Measurements from ENCODE around the gene LGALS7. TPM values are rescaled to one million over a fixed set of nuclear protein-coding genes. Genes with fewer than 3 reads are reported as not detected.

Gene LGALS7
- polyA plus RNA-seq, 3 donors, result not detected

- no peak for DNase-seq
- H3K4me1 Mint-ChIP-seq, result no peaks in the 10 kb centered on the region
- intact Hi-C loops (cut with micrococcal nuclease), result no loop called here
- Histone ChIP-seq H3K79me2 (ENCODE audit: insufficient read depth, low read length) (no peaks in the 10 kb centered on the region), H3K27me3 (ENCODE audit: control insufficient read depth in 2 of 2, insufficient read depth in 2 of 2, low read length in 2 of 2) (no peaks in the 10 kb centered on the region), H3K27ac (ENCODE audit: low read depth in 1 of 2, low read length in 2 of 2) (no peak overlapping the region), H3K4me1 (ENCODE audit: control insufficient read depth in 1 of 2, insufficient read depth in 2 of 2, low read length in 2 of 2) (no peaks in the 10 kb centered on the region), H3K9ac (ENCODE audit: insufficient read depth, low read length, poor library complexity, severe bottlenecking) (no peak overlapping the region), H3K4me2 (replicated peaks; ENCODE audit: extremely low read depth, low read length, poor library complexity, severe bottlenecking) (no peak overlapping the region), H3K36me3 (replicated peaks in 1 of 2; ENCODE audit: control insufficient read depth in 1 of 2, insufficient read depth in 2 of 2, low read length in 2 of 2) (peaks cover 81 to 92% of the 10 kb centered on the region in 2 donors), H4K20me1 (ENCODE audit: insufficient read depth, low read length) (peaks cover 4% of the 10 kb centered on the region), H3K9me3 (replicated peaks in 1 of 2; ENCODE audit: control insufficient read depth in 1 of 2, insufficient read depth in 1 of 2, low read length in 2 of 2) (no peaks in the 10 kb centered on the region), H3K4me3 (replicated peaks in 1 of 3; ENCODE audit: low read depth in 2 of 3, low read length in 3 of 3) (no peak overlapping the region), H2AFZ (ENCODE audit: insufficient read depth, low read depth, low read length, poor library complexity, severe bottlenecking) (no peak overlapping the region)
- no peak for TF ChIP-seq CTCF (IDR thresholded peaks at IDR 0.05)
- peaks cover 0 to 2% (median 0%) of the 10 kb centered on the region in 7 donors for H3K9me3 Mint-ChIP-seq
- peaks cover 0 to 1% (median 0%) of the 10 kb centered on the region in 3 donors for H3K27me3 Mint-ChIP-seq (ENCODE audit: low read depth in 3 of 3)
- WGBS (ENCODE audit: insufficient coverage), result 93% methylated on average over 30 of the region's 30 CpGs
- H3K27ac Mint-ChIP-seq, result peak overlapping the region in 1 of 7 donors; percentile 37
- H3K36me3 Mint-ChIP-seq, result peaks cover 78 to 98% of the 10 kb centered on the region in 2 donors
- no peak overlapping the region for H3K4me3 Mint-ChIP-seq
Observed at GRCh38 chr19:38726761-38727301, 46.5 kb downstream of the LGALS7 start.

- Mint-ChIP-seq H3K27ac (peak overlapping the region in 3 of 7 donors; percentile 13 to 59 (median 35)), H3K36me3 (peaks cover 82 to 97% of the 10 kb centered on the region in 2 donors), H3K4me3 (no peak overlapping the region), H3K27me3 (ENCODE audit: low read depth in 3 of 3) (peaks cover 0 to 1% (median 0%) of the 10 kb centered on the region in 3 donors), H3K4me1 (no peaks in the 10 kb centered on the region), H3K9me3 (peaks cover 0 to 2% (median 0%) of the 10 kb centered on the region in 7 donors)
- Histone ChIP-seq H4K20me1 (ENCODE audit: insufficient read depth, low read length) (peaks cover 4% of the 10 kb centered on the region), H3K79me2 (ENCODE audit: insufficient read depth, low read length) (no peaks in the 10 kb centered on the region), H2AFZ (ENCODE audit: insufficient read depth, low read depth, low read length, poor library complexity, severe bottlenecking) (no peak overlapping the region), H3K4me2 (replicated peaks; ENCODE audit: extremely low read depth, low read length, poor library complexity, severe bottlenecking) (no peak overlapping the region), H3K4me1 (ENCODE audit: control insufficient read depth in 1 of 2, insufficient read depth in 2 of 2, low read length in 2 of 2) (no peaks in the 10 kb centered on the region), H3K9ac (ENCODE audit: insufficient read depth, low read length, poor library complexity, severe bottlenecking) (no peak overlapping the region), H3K4me3 (replicated peaks in 1 of 3; ENCODE audit: low read depth in 2 of 3, low read length in 3 of 3) (no peak overlapping the region), H3K27ac (ENCODE audit: low read depth in 1 of 2, low read length in 2 of 2) (no peak overlapping the region), H3K9me3 (replicated peaks in 1 of 2; ENCODE audit: control insufficient read depth in 1 of 2, insufficient read depth in 1 of 2, low read length in 2 of 2) (no peaks in the 10 kb centered on the region), H3K36me3 (replicated peaks in 1 of 2; ENCODE audit: control insufficient read depth in 1 of 2, insufficient read depth in 2 of 2, low read length in 2 of 2) (peaks cover 84 to 92% of the 10 kb centered on the region in 2 donors), H3K27me3 (ENCODE audit: control insufficient read depth in 2 of 2, insufficient read depth in 2 of 2, low read length in 2 of 2) (no peaks in the 10 kb centered on the region)
- intact Hi-C loops (cut with micrococcal nuclease), result no loop called here
- WGBS (ENCODE audit: insufficient coverage), result 98% methylated on average over 6 of the region's 6 CpGs
- no peak for DNase-seq
- TF ChIP-seq CTCF (IDR thresholded peaks at IDR 0.05), result no peak
Observed at GRCh38 chr19:38726284-38726673, 47.0 kb downstream of the LGALS7 start.
